GM12878 (cell line): Measurements from ENCODE around the gene IPMK. TPM values are rescaled to one million over a fixed set of nuclear protein-coding genes. Genes with fewer than 3 reads are reported as not detected.

Experiments used
- ATAC-seq: fragments of 200-7000 bp; cut with Tn5 transposase; 3 replicates; pipeline ENCODE4 v1.9.1; 2020; ENCODE audit warnings: mild to moderate bottlenecking, moderate library complexity
- BruUV-seq: library from RNA; stranded (reverse); fragments of 400-500 nt; replicated peaks from 2 replicates; lab custom pipeline; 2021; lab: Mats Ljungman, UMichigan
- CTCF ChIA-PET: fragments of 300-600 bp; sonication (Branson Sonifier 250); formaldehyde crosslinking; extraction: SDS; loops from one replicate; lab custom pipeline; 2021; ENCODE audit warnings: inconsistent platforms; lab: Yijun Ruan, JAX
- POLR2A ChIA-PET: fragments of 350-600 bp; formaldehyde crosslinking; extraction: SDS; loops from one replicate; lab custom pipeline; 2021; ENCODE audit warnings: inconsistent platforms; lab: Charles Lee
- RAD21 ChIA-PET: fragments of 300-600 bp; sonication (Branson Sonifier 250); formaldehyde crosslinking; loops from one replicate; lab custom pipeline; 2023; ENCODE audit warnings: antibody characterized with exemption; ENCODE audit not compliant: unreplicated experiment; lab: Charles Lee
- SMC1A ChIA-PET: fragments of 300-600 bp; sonication (Branson Sonifier 250); formaldehyde crosslinking; loops from one replicate; lab custom pipeline; 2023; ENCODE audit not compliant: unreplicated experiment, uncharacterized antibody; lab: Charles Lee
- DNase-seq: peaks from one replicate; pipeline ENCODE4 v3.0.0-alpha.2; 2011; ENCODE audit warnings: low read depth, low spot score
- FAIRE-seq: peaks from 3 replicates; lab custom pipeline; 2011; peaks lifted over from hg19 to GRCh38; lab: Jason Lieb, UNC
- H2AFZ ChIP-seq: 2 replicates; pipeline ENCODE4 v1.6.0; 2011; ENCODE audit warnings: low read depth, low read length, control low read depth; ENCODE audit not compliant: control insufficient read depth
- H3K27ac ChIP-seq: 2 replicates; pipeline ENCODE4 v1.5.1; 2011; ENCODE audit warnings: control low read depth; ENCODE audit not compliant: control insufficient read depth, insufficient read depth
- H3K27me3 ChIP-seq, 2 experiments: replicated peaks in 1 of 2; 2 replicates each; pipeline versions ENCODE4 v1.6.0 to v1.6.1; 2011; ENCODE audit warnings: low read length in 1 of 2; ENCODE audit not compliant: control insufficient read depth in 2 of 2, insufficient read depth in 2 of 2
- H3K36me3 ChIP-seq, 2 experiments: 2 replicates each; pipeline ENCODE4 v1.5.1; 2011; ENCODE audit warnings: low read length in 1 of 2; ENCODE audit not compliant: control insufficient read depth in 2 of 2, insufficient read depth in 2 of 2
- H3K4me1 ChIP-seq: 2 replicates; pipeline ENCODE4 v1.6.1; 2011; ENCODE audit warnings: mild to moderate bottlenecking, low read length, moderate library complexity, mixed read lengths; ENCODE audit not compliant: control insufficient read depth, insufficient read depth
- H3K4me2 ChIP-seq: 2 replicates; pipeline ENCODE4 v1.6.0; 2011; ENCODE audit warnings: control low read depth; ENCODE audit not compliant: control insufficient read depth, insufficient read depth
- H3K4me3 ChIP-seq: fragments of 200-600 bp; sonication (generic); 2 replicates; pipeline ENCODE4 v1.5.1; 2016
- H3K79me2 ChIP-seq: 2 replicates; pipeline ENCODE4 v1.6.0; 2011; ENCODE audit warnings: low read length; ENCODE audit not compliant: control insufficient read depth, insufficient read depth
- H3K9ac ChIP-seq: 2 replicates; pipeline ENCODE4 v1.8.0; 2011; ENCODE audit warnings: low read length, control low read depth, mixed read lengths; ENCODE audit not compliant: control insufficient read depth, insufficient read depth
- H3K9me3 ChIP-seq: replicated peaks from 3 replicates; pipeline ENCODE4 v1.5.1; 2011; ENCODE audit warnings: mild to moderate bottlenecking, low read length; ENCODE audit not compliant: control insufficient read depth, insufficient read depth
- H4K20me1 ChIP-seq: 2 replicates; pipeline ENCODE4 v1.6.0; 2011; ENCODE audit not compliant: control insufficient read depth, insufficient read depth
- BMI1 ChIP-seq: fragments of 450-650 bp; IDR thresholded peaks from 2 replicates; pipeline ENCODE4 v1.6.1; 2016; ENCODE audit warnings: mild to moderate bottlenecking, moderate library complexity, borderline replicate concordance
- POLR2AphosphoS2 ChIP-seq: IDR thresholded peaks from 2 replicates; pipeline ENCODE4 v1.6.1; 2011; ENCODE audit warnings: low read depth, mild to moderate bottlenecking, low read length, improper control_type of control experiment, moderate library complexity
- POLR2AphosphoS5 ChIP-seq: IDR thresholded peaks from 2 replicates; pipeline ENCODE4 v1.6.1; 2011; ENCODE audit warnings: mild to moderate bottlenecking, low read length, inconsistent platforms
- TCF12 ChIP-seq: IDR thresholded peaks from 2 replicates; pipeline ENCODE4 v1.6.1; 2011; ENCODE audit warnings: low read depth, mild to moderate bottlenecking, low read length
- WGBS: methylation state at CpG from one replicate; pipeline ENCODE4 v1.1.6; 2016; ENCODE audit warnings: low lambda C conversion rate; ENCODE audit not compliant: insufficient replicate concordance, insufficient coverage; ENCODE audit errors: missing lambda C conversion rate; 5-methylcytosine and 5-hydroxymethylcytosine counted together
- in situ Hi-C: fragments of 300-500 bp; cut with MboI; formaldehyde crosslinking; loops from 9 replicates; pipeline ENCODE4 v1.14.3; 2018; ENCODE audit warnings: mixed read lengths
- intact Hi-C: fragments of 100-400 bp; cut with micrococcal nuclease; formaldehyde crosslinking; loops from one replicate; pipeline ENCODE4 v1.14.2; 2022; ENCODE audit not compliant: unreplicated experiment
- polyA plus RNA-seq, 11 experiments: library from polyadenylated mRNA; depleted of rRNA in 4 of 11; unstranded in 6 of 11; stranded (reverse) in 5 of 11; fragments of >200 nt; fragmentation: Nextera tagmentation in 4 of 11; fragmentation: Illumina TruSeq in 1 of 11; extraction: Ambion mirVana in 4 of 11; extraction: Trizol in 1 of 11; gene quantifications; 1 replicate in 1 of 11; 2 replicates in 10 of 11; pipeline versions ENCODE4 v1.2.1 to v1.2.3, GENCODE V29; 2011 to 2016; ENCODE audit warnings: inconsistent platforms in 2 of 11, missing spikeins in 2 of 11, low read depth in 1 of 11
- total RNA-seq, 4 experiments: library from RNA; depleted of rRNA in 3 of 4; stranded (reverse); fragments of >200 nt in 3 of 4; fragmentation: Illumina TruSeq in 1 of 4; extraction: Trizol in 1 of 4; gene quantifications; 2 replicates each; pipeline versions ENCODE4 v1.2.1 to v1.2.3, GENCODE V29; 2013 to 2021
- TF ChIP-seq, protein P1 (sequence below): fragments of 150-350 bp; IDR thresholded peaks from 2 replicates; pipeline ENCODE4 v1.6.1; 2016; ENCODE audit warnings: low read depth, low read length
- TF ChIP-seq, protein P2 (sequence below): fragments of 450-650 bp; IDR thresholded peaks from 2 replicates; pipeline ENCODE4 v1.6.1; 2017; ENCODE audit warnings: mild to moderate bottlenecking, low read depth, inconsistent platforms; ENCODE audit not compliant: poor library complexity, severe bottlenecking
- TF ChIP-seq, protein P3 (sequence below): fragments of 450-650 bp; IDR thresholded peaks from 2 replicates; pipeline ENCODE4 v1.6.1; 2017; ENCODE audit warnings: low read depth, mild to moderate bottlenecking, moderate library complexity

Gene IPMK
- total and polyA plus RNA-seq, 10 of the 15 experiments (the other 5 are each of a cell fraction or from before 2014, with no cell fraction given) = 0.84 to 7.5 (median 3.6) TPM

GRCh38 chr10:58268946-58269781 is 1.5 kb upstream of the IPMK start, which contains the start of gene CISD1 (continued):
- no peak for TF ChIP-seq BMI1
- TF ChIP-seq, protein P1, sequence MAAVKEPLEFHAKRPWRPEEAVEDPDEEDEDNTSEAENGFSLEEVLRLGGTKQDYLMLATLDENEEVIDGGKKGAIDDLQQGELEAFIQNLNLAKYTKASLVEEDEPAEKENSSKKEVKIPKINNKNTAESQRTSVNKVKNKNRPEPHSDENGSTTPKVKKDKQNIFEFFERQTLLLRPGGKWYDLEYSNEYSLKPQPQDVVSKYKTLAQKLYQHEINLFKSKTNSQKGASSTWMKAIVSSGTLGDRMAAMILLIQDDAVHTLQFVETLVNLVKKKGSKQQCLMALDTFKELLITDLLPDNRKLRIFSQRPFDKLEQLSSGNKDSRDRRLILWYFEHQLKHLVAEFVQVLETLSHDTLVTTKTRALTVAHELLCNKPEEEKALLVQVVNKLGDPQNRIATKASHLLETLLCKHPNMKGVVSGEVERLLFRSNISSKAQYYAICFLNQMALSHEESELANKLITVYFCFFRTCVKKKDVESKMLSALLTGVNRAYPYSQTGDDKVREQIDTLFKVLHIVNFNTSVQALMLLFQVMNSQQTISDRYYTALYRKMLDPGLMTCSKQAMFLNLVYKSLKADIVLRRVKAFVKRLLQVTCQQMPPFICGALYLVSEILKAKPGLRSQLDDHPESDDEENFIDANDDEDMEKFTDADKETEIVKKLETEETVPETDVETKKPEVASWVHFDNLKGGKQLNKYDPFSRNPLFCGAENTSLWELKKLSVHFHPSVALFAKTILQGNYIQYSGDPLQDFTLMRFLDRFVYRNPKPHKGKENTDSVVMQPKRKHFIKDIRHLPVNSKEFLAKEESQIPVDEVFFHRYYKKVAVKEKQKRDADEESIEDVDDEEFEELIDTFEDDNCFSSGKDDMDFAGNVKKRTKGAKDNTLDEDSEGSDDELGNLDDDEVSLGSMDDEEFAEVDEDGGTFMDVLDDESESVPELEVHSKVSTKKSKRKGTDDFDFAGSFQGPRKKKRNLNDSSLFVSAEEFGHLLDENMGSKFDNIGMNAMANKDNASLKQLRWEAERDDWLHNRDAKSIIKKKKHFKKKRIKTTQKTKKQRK = no peak
- TF ChIP-seq, all 136 proteins: peak for 48

- peak overlapping the region; percentile 76 for H3K4me3 ChIP-seq
- BruUV-seq = no TSS peak
- ChIA-PET POLR2A (interaction anchor here (0.7 to 1.6 kb wide), 12 partner anchors 22 to 813 kb away, joined by 3 to 10 read pairs (median 4); partner anchors contain the start of genes TFAM and UBE2D1), SMC1A (interaction anchor here (0.8 to 2.5 kb wide), 7 partner anchors 12 to 117 kb away, joined by 3 to 16 read pairs (median 5); partner anchors contain the start of gene TFAM), RAD21 (interaction anchor here (1.0 to 1.6 kb wide), 7 partner anchors 9 to 117 kb away, joined by 3 to 20 read pairs (median 4); partner anchors contain the start of gene TFAM), CTCF (interaction anchor here (0.6 to 2.3 kb wide), 7 partner anchors 12 to 119 kb away, joined by 3 to 12 read pairs (median 5); partner anchors contain the start of gene TFAM)
- H4K20me1 ChIP-seq = no peaks in the 10 kb centered on the region
- peaks cover 65% of the 10 kb centered on the region for H3K79me2 ChIP-seq
- peak overlapping the region; percentile 62 for H3K27ac ChIP-seq
- intact Hi-C loops (loop anchor here (2.0 to 10.0 kb wide), 3 partner anchors 14 to 1636 kb away; partner anchors contain the start of genes CCDC6 and UBE2D1), in situ Hi-C loops (no loop called here)
- ATAC-seq = peak; percentile 0
- H3K4me1 ChIP-seq = 0 out of 2 replicates have a peak, but pooled peaks cover 5% of the 10 kb centered on the region
- TF ChIP-seq POLR2AphosphoS2 = no peak
- TF ChIP-seq, protein P2, sequence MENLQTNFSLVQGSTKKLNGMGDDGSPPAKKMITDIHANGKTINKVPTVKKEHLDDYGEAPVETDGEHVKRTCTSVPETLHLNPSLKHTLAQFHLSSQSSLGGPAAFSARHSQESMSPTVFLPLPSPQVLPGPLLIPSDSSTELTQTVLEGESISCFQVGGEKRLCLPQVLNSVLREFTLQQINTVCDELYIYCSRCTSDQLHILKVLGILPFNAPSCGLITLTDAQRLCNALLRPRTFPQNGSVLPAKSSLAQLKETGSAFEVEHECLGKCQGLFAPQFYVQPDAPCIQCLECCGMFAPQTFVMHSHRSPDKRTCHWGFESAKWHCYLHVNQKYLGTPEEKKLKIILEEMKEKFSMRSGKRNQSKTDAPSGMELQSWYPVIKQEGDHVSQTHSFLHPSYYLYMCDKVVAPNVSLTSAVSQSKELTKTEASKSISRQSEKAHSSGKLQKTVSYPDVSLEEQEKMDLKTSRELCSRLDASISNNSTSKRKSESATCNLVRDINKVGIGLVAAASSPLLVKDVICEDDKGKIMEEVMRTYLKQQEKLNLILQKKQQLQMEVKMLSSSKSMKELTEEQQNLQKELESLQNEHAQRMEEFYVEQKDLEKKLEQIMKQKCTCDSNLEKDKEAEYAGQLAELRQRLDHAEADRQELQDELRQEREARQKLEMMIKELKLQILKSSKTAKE = peak; percentile 42
- TF ChIP-seq, protein P3, sequence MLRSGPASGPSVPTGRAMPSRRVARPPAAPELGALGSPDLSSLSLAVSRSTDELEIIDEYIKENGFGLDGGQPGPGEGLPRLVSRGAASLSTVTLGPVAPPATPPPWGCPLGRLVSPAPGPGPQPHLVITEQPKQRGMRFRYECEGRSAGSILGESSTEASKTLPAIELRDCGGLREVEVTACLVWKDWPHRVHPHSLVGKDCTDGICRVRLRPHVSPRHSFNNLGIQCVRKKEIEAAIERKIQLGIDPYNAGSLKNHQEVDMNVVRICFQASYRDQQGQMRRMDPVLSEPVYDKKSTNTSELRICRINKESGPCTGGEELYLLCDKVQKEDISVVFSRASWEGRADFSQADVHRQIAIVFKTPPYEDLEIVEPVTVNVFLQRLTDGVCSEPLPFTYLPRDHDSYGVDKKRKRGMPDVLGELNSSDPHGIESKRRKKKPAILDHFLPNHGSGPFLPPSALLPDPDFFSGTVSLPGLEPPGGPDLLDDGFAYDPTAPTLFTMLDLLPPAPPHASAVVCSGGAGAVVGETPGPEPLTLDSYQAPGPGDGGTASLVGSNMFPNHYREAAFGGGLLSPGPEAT = 0 out of 2 replicates have a peak, but pooled peaks have one; percentile 2
- TF ChIP-seq TCF12 = 0 out of 2 replicates have a peak, but pooled peaks have one; percentile 23
- TF ChIP-seq POLR2AphosphoS5 = no peak
- no peak for DNase-seq
- FAIRE-seq = no peak
- H2AFZ ChIP-seq = peak overlapping the region; percentile 91
- H3K9ac ChIP-seq = peak overlapping the region; percentile 46; the same call in 1 of the 2 replicates
- WGBS = under 1% methylated on average over 13 of the region's 13 CpGs
- H3K9me3 ChIP-seq = no peaks in the 10 kb centered on the region
- H3K36me3 ChIP-seq = no peaks in the 10 kb centered on the region
- H3K27me3 ChIP-seq = no peaks in the 10 kb centered on the region
- H3K4me2 ChIP-seq = peak overlapping the region; percentile 94
Observed at GRCh38 chr10:58268454-58268945, 806 bp upstream of the IPMK start.
